Natural killer cell (primary cell): ENCODE measurements around the gene MUC4. TPM values are rescaled to one million over a fixed set of nuclear protein-coding genes. Genes with fewer than 3 reads are reported as not detected.
"Not testable (repeated sequence)": the region's sequence is repeated elsewhere in the genome, so short reads cannot be mapped to it uniquely, and the experiment has no call there.

Experiments used
- ATAC-seq, 3 donors: fragments of 150-1000 bp in 2 of 3; fragments of 200-7000 bp in 1 of 3; cut with Tn5 transposase; 1 replicate in 1 of 3; 2 replicates in 2 of 3; pipeline ENCODE4 v1.10.0; 2021; ENCODE audit warnings: mild to moderate bottlenecking in 2 of 3, moderate library complexity in 2 of 3
- DNase-seq, 2 donors: peaks; one replicate each; pipeline versions ENCODE4 v3.0.0 to v3.0.0-alpha.2; 2013 to 2021; ENCODE audit warnings: mixed read lengths in 1 of 2
- H3K27ac ChIP-seq: one replicate; pipeline ENCODE4 v1.5.1; 2013; ENCODE audit warnings: mild to moderate bottlenecking, low read length
- H3K27me3 ChIP-seq: one replicate; pipeline ENCODE4 v1.6.1; 2013; ENCODE audit warnings: low read length; ENCODE audit not compliant: control insufficient read depth, insufficient read depth
- H3K36me3 ChIP-seq: one replicate; pipeline ENCODE4 v1.6.1; 2013; ENCODE audit warnings: low read length; ENCODE audit not compliant: control insufficient read depth, insufficient read depth
- H3K4me1 ChIP-seq: one replicate; pipeline ENCODE4 v1.6.1; 2013; ENCODE audit warnings: low read length; ENCODE audit not compliant: control insufficient read depth, insufficient read depth
- H3K4me3 ChIP-seq: one replicate; pipeline ENCODE4 v1.5.1; 2013; ENCODE audit warnings: low read length
- H3K9me3 ChIP-seq: one replicate; pipeline ENCODE4 v1.6.1; 2013; ENCODE audit warnings: low read length; ENCODE audit not compliant: control insufficient read depth, insufficient read depth
- H3K27ac Mint-ChIP-seq, 2 donors: one replicate each; pipeline ENCODE4 v1.8.0; 2022; ENCODE audit warnings: mild to moderate bottlenecking in 2 of 2, mixed read lengths in 2 of 2, moderate library complexity in 1 of 2
- H3K27me3 Mint-ChIP-seq, 2 donors: one replicate each; pipeline ENCODE4 v1.8.0; 2022; ENCODE audit warnings: low read depth in 2 of 2, mixed read lengths in 2 of 2
- H3K36me3 Mint-ChIP-seq: one replicate; pipeline ENCODE4 v1.8.0; 2022; ENCODE audit warnings: mixed read lengths
- H3K4me1 Mint-ChIP-seq, 2 donors: one replicate each; pipeline ENCODE4 v1.8.0; 2022; ENCODE audit warnings: mixed read lengths in 2 of 2
- H3K4me3 Mint-ChIP-seq: one replicate; pipeline ENCODE4 v1.8.0; 2022; ENCODE audit warnings: mild to moderate bottlenecking, moderate library complexity, mixed read lengths
- H3K9me3 Mint-ChIP-seq, 2 donors: one replicate each; pipeline ENCODE4 v1.8.0; 2022; ENCODE audit warnings: mixed read lengths in 2 of 2
- CTCF ChIP-seq: fragments of 200-600 bp; IDR thresholded peaks from one replicate; pipeline ENCODE4 v1.8.0; 2022; ENCODE audit warnings: antibody characterized with exemption
- WGBS: methylation state at CpG from one replicate; pipeline ENCODE4 v1.1.7; 2013; ENCODE audit warnings: missing lambda C conversion rate; ENCODE audit not compliant: insufficient coverage; 5-methylcytosine and 5-hydroxymethylcytosine counted together
- intact Hi-C: fragments of 100-400 bp; cut with micrococcal nuclease; formaldehyde crosslinking; loops from one replicate; pipeline ENCODE4 v1.14.2; 2022
- total RNA-seq, 4 donors: library from RNA; stranded (reverse); fragments of 120-200 nt in 1 of 4; gene quantifications; one replicate each; pipeline versions ENCODE4 v1.2.3 to v1.2.4, GENCODE V29; 2013 to 2022

Gene MUC4
- total RNA-seq, 3 donors from 2014 or later (not counting 1 experiment from before 2014, with no cell fraction given), result 0.05 to 1.7 (median 0.38) TPM

DNA sequence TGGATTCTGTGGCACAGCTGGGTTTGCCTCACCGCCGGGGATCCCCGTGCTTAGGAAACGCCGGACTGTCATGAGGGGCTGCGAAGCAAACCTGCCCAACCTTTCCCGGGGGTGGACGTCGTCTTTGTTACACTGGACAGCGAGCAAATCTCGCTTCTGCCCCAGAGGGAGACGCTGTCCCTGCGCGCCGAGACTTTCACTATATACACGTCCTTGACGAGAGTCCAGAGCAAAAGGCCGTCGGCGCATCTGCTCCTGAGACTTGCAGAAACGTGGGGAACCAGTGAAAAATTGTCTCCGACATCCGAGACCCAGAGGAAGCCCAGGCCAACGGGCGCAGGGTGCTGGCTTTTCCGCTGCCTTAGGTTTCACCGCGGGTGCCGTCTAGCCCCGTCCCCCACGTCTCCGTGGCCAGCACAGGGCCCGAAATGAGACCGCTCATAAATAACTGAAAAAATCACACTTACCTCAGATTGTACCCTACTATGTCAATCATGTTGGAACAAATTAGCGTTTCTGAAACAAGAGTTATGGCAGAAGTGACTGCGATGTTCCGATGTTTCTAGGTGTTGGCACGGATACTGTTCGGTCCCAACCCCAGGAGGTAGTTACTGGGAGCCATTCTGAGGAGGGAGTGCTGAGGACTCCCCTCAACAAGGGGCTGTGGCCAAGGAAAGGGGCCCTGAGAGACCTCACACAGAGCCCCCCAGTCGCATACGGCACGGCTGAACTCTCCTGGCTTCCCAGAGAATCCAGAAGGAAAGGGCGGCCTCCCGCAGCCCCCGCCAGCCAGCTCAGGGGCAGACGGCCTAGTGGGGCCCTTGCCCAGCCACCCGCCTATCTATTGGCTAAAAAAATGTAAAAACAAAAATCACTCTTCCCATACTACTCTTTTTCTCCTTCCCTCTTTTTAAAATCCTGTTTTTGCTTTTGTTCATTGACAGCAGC, 14.4 kb upstream of the MUC4 start:
- Histone ChIP-seq H3K27ac (no peak overlapping the region), H3K9me3 (no peaks in the 10 kb centered on the region), H3K27me3 (no peaks in the 10 kb centered on the region), H3K4me3 (no peak overlapping the region), H3K4me1 (no peaks in the 10 kb centered on the region), H3K36me3 (no peaks in the 10 kb centered on the region)
- H3K4me3 Mint-ChIP-seq, result no peak overlapping the region
- intact Hi-C loops, result no loop called here
- no peaks in the 10 kb centered on the region for H3K36me3 Mint-ChIP-seq
- whole genome bisulfite sequencing, result 93% methylated on average over 47 of the region's 47 CpGs
- DNase-seq (no peak), ATAC-seq (no peak)
- no peak for TF ChIP-seq CTCF
- no peak overlapping the region for H3K27ac Mint-ChIP-seq
- H3K9me3 Mint-ChIP-seq, result no peaks in the 10 kb centered on the region
- H3K27me3 Mint-ChIP-seq, result no peaks in the 10 kb centered on the region
- H3K4me1 Mint-ChIP-seq, result peaks cover 4 to 7% of the 10 kb centered on the region in 2 donors

- H3K36me3 ChIP-seq, result no peaks in the 10 kb centered on the region
- no peak overlapping the region for H3K4me3 ChIP-seq
- intact Hi-C loops, result no loop called here
- DNase-seq (no peak), ATAC-seq (no peak)
- no peaks in the 10 kb centered on the region for H3K4me1 ChIP-seq
- Mint-ChIP-seq H3K27me3 (no peaks in the 10 kb centered on the region), H3K27ac (no peak overlapping the region), H3K36me3 (no peaks in the 10 kb centered on the region), H3K9me3 (no peaks in the 10 kb centered on the region), H3K4me1 (peaks cover 2 to 7% of the 10 kb centered on the region in 2 donors), H3K4me3 (no peak overlapping the region)
- no peak overlapping the region for H3K27ac ChIP-seq
- no peak for TF ChIP-seq CTCF
- no peaks in the 10 kb centered on the region for H3K9me3 ChIP-seq
- 82% methylated on average over 15 of the region's 15 CpGs for WGBS
- no peaks in the 10 kb centered on the region for H3K27me3 ChIP-seq
Measured at GRCh38 chr3:195825191-195825588, 13.5 kb upstream of the MUC4 start.

DNA sequence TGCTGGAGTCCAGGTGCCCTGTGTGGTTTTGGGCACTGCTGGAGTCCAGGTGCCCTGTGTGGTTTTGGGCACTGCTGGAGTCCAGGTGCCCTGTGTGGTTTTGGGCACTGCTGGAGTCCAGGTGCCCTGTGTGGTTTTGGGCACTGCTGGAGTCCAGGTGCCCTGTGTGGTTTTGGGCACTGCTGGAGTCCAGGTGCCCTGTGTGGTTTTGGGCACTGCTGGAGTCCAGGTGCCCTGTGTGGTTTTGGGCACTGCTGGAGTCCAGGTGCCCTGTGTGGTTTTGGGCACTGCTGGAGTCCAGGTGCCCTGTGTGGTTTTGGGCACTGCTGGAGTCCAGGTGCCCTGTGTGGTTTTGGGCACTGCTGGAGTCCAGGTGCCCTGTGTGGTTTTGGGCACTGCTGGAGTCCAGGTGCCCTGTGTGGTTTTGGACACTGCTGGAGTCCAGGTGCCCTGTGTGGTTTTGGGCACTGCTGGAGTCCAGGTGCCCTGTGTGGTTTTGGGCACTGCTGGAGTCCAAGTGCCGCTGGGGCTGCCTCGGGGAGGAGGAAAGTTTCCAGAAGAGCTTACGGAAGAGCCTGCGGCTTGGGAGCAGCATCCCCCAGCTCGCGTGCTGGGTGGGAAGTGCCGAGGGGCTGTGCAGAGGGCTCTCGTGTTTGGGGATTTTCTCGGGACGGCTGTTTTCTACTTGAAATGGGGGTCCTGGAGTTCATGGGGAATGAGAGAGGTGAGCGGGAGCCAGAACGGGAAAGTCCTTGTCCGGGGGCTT, 12.9 kb upstream of the MUC4 start:
- H3K9me3 Mint-ChIP-seq, H3K4me1 ChIP-seq, H3K27me3 ChIP-seq, intact Hi-C loops, H3K4me1 Mint-ChIP-seq, H3K4me3 ChIP-seq, H3K27ac Mint-ChIP-seq, H3K27ac ChIP-seq, DNase-seq, H3K36me3 Mint-ChIP-seq, H3K36me3 ChIP-seq, H3K9me3 ChIP-seq, ATAC-seq, H3K4me3 Mint-ChIP-seq, H3K27me3 Mint-ChIP-seq: not testable (repeated sequence)
- 79% methylated on average over 13 of the region's 13 CpGs for WGBS

- no peak for DNase-seq
- H3K27ac ChIP-seq, result no peak overlapping the region
- H3K27me3 ChIP-seq, result no peaks in the 10 kb centered on the region
- no peak for TF ChIP-seq CTCF
- no peaks in the 10 kb centered on the region for H3K36me3 ChIP-seq
- H3K4me1 ChIP-seq, result no peaks in the 10 kb centered on the region
- H3K9me3 ChIP-seq, result no peaks in the 10 kb centered on the region
- H3K4me3 ChIP-seq, result no peak overlapping the region
- Mint-ChIP-seq H3K27me3 (no peaks in the 10 kb centered on the region), H3K27ac (no peak overlapping the region), H3K9me3 (no peaks in the 10 kb centered on the region), H3K4me1 (peaks cover 0 to 7% of the 10 kb centered on the region in 2 donors), H3K36me3 (no peaks in the 10 kb centered on the region), H3K4me3 (no peak overlapping the region)
- intact Hi-C loops, result no loop called here
- no peak for ATAC-seq
- 73% methylated on average over 13 of the region's 13 CpGs for WGBS
Measured at GRCh38 chr3:195823999-195824398, 12.3 kb upstream of the MUC4 start.
